HepG2 (cell line): ENCODE results near the gene AK8. TPM values are rescaled to one million over a fixed set of nuclear protein-coding genes. Genes with fewer than 3 reads are reported as not detected.

ENCODE experiments used
- ATAC-seq: fragments of 200-7000 bp; cut with Tn5 transposase; 3 replicates; pipeline ENCODE4 v1.9.1; 2020; ENCODE audit warnings: mild to moderate bottlenecking, moderate library complexity
- BruUV-seq: library from RNA; stranded (reverse); fragments of 400-500 nt; replicated peaks from 2 replicates; lab custom pipeline; 2021; lab: Mats Ljungman, UMichigan
- CTCF ChIA-PET: fragments of 300-600 bp; formaldehyde crosslinking; extraction: SDS; loops from one replicate; lab custom pipeline; 2021; ENCODE audit warnings: low total read pairs, inconsistent platforms, low intra/inter-chr PET ratio; lab: Yijun Ruan, JAX
- POLR2A ChIA-PET: fragments of 350-600 bp; sonication (Branson Sonifier 250); formaldehyde crosslinking; loops from one replicate; lab custom pipeline; 2020; ENCODE audit warnings: antibody characterized with exemption, inconsistent platforms; lab: Yijun Ruan, JAX
- DNase-seq: peaks from one replicate; pipeline ENCODE4 v3.0.0-alpha.2; 2015; ENCODE audit warnings: low spot score
- FAIRE-seq: peaks from 3 replicates; lab custom pipeline; 2011; peaks lifted over from hg19 to GRCh38; lab: Jason Lieb, UNC
- H2AFZ ChIP-seq: one replicate; pipeline ENCODE4 v1.6.1; 2011; ENCODE audit warnings: low read length, inconsistent platforms
- H3K27ac ChIP-seq: fragments of 300-600 bp; 3 replicates; pipeline ENCODE4 v1.8.0; 2011; ENCODE audit warnings: mixed run types, mild to moderate bottlenecking, mixed read lengths, low read length, inconsistent platforms; ENCODE audit not compliant: insufficient read depth; ENCODE audit errors: extremely low read length
- H3K27me3 ChIP-seq, 2 experiments: fragments of 200-600 bp in 1 of 2; 2 replicates in 1 of 2; 3 replicates in 1 of 2; pipeline versions ENCODE4 v1.6.0 to v1.8.0; 2011; ENCODE audit warnings: low read length in 2 of 2, mild to moderate bottlenecking in 2 of 2, moderate library complexity in 2 of 2, inconsistent platforms in 1 of 2; ENCODE audit not compliant: insufficient read depth in 2 of 2, control insufficient read depth in 1 of 2
- H3K36me3 ChIP-seq, 2 experiments: fragments of 200-600 bp in 1 of 2; replicated peaks in 1 of 2; 2 replicates in 1 of 2; 3 replicates in 1 of 2; pipeline versions ENCODE4 v1.5.1 to v1.8.0; 2011; ENCODE audit warnings: low read length in 2 of 2, inconsistent platforms in 1 of 2; ENCODE audit not compliant: insufficient read depth in 2 of 2, control insufficient read depth in 1 of 2
- H3K4me1 ChIP-seq: 2 replicates; pipeline ENCODE4 v1.5.1; 2012; ENCODE audit warnings: low read length, inconsistent platforms; ENCODE audit not compliant: insufficient read depth
- H3K4me2 ChIP-seq: 2 replicates; pipeline ENCODE4 v1.6.0; 2011; ENCODE audit warnings: low read depth, low read length, inconsistent platforms
- H3K4me3 ChIP-seq, 3 experiments: fragments of 200-600 bp in 1 of 3; sonication (generic), shearing (Covaris generic) in 1 of 3; replicated peaks in 1 of 3; 2 replicates each; pipeline ENCODE4 v1.5.1; 2011 to 2016; ENCODE audit warnings: low read length in 3 of 3, inconsistent platforms in 2 of 3, low read depth in 2 of 3, mild to moderate bottlenecking in 2 of 3, control low read depth in 1 of 3, mixed read lengths in 1 of 3; ENCODE audit not compliant: insufficient read depth in 1 of 3
- H3K79me2 ChIP-seq: one replicate; pipeline ENCODE4 v1.6.1; 2011; ENCODE audit warnings: low read length, inconsistent platforms; ENCODE audit not compliant: insufficient read depth
- H3K9ac ChIP-seq: 2 replicates; pipeline ENCODE4 v1.6.0; 2011; ENCODE audit warnings: mild to moderate bottlenecking, low read depth, low read length, inconsistent platforms; ENCODE audit not compliant: insufficient read depth
- H3K9me3 ChIP-seq: 2 replicates; pipeline ENCODE4 v1.5.1; 2012; ENCODE audit warnings: mild to moderate bottlenecking, low read length
- H4K20me1 ChIP-seq: 2 replicates; pipeline ENCODE4 v1.6.0; 2011; ENCODE audit warnings: inconsistent platforms, mild to moderate bottlenecking, low read length, moderate library complexity; ENCODE audit not compliant: insufficient read depth
- ARNT2 ChIP-seq: sonication (generic); formaldehyde crosslinking; IDR thresholded peaks from 2 replicates; pipeline ENCODE4 v1.8.0; 2022; ENCODE audit warnings: mild to moderate bottlenecking, low read depth, missing genetic modification reagents, moderate library complexity
- ELF3 ChIP-seq: IDR thresholded peaks from 2 replicates; pipeline ENCODE4 v1.6.1; 2016; ENCODE audit warnings: missing genetic modification reagents, missing compliant biosample characterization
- HNRNPLL ChIP-seq: fragments of 200-400 bp; formaldehyde crosslinking; IDR thresholded peaks from 2 replicates; pipeline ENCODE4 v1.6.1; 2017; ENCODE audit warnings: mild to moderate bottlenecking, low read depth, low read length; ENCODE audit not compliant: poor library complexity, severe bottlenecking
- IRF2 ChIP-seq: IDR thresholded peaks from 2 replicates; pipeline ENCODE4 v1.6.1; 2018; ENCODE audit warnings: missing genetic modification reagents, missing compliant biosample characterization
- KAT8 ChIP-seq: IDR thresholded peaks from 2 replicates; pipeline ENCODE4 v1.6.1; 2016; ENCODE audit warnings: missing genetic modification reagents, missing compliant biosample characterization
- KMT2A ChIP-seq: sonication (generic); formaldehyde crosslinking; IDR thresholded peaks from 2 replicates; pipeline ENCODE4 v1.4.0; 2020; ENCODE audit warnings: missing genetic modification reagents
- MYC ChIP-seq: sonication (generic); formaldehyde crosslinking; IDR thresholded peaks from 2 replicates; pipeline ENCODE4 v1.9.0; 2021; ENCODE audit warnings: missing genetic modification reagents, borderline replicate concordance
- PHF8 ChIP-seq: sonication (generic); formaldehyde crosslinking; IDR thresholded peaks from 2 replicates; pipeline ENCODE4 v1.5.0; 2020; ENCODE audit warnings: missing genetic modification reagents
- POLR2AphosphoS5 ChIP-seq: IDR thresholded peaks from 2 replicates; pipeline ENCODE4 v1.6.1; 2012; ENCODE audit warnings: low read depth, low read length
- SALL1 ChIP-seq: sonication (generic); formaldehyde crosslinking; IDR thresholded peaks from 2 replicates; pipeline ENCODE4 v1.8.0; 2022; ENCODE audit warnings: mild to moderate bottlenecking, missing genetic modification reagents
- SAP130 ChIP-seq: IDR thresholded peaks from 2 replicates; pipeline ENCODE4 v1.6.1; 2016; ENCODE audit warnings: low read depth
- TAF1 ChIP-seq: sonication (generic); formaldehyde crosslinking; IDR thresholded peaks from 2 replicates; pipeline ENCODE4 v1.4.0; 2020; ENCODE audit warnings: missing genetic modification reagents
- TAF15 ChIP-seq: fragments of 200-400 bp; formaldehyde crosslinking; IDR thresholded peaks from one replicate; pipeline ENCODE4 v1.6.1; 2018; ENCODE audit warnings: mild to moderate bottlenecking, low read depth, low read length; ENCODE audit not compliant: poor library complexity, severe bottlenecking
- ZNF768 ChIP-seq: sonication (generic); formaldehyde crosslinking; IDR thresholded peaks from 2 replicates; pipeline ENCODE4 v1.4.0; 2020; ENCODE audit warnings: missing genetic modification reagents
- WGBS: methylation state at CpG from one replicate; pipeline ENCODE4 v1.1.6; 2017; ENCODE audit warnings: low lambda C conversion rate; 5-methylcytosine and 5-hydroxymethylcytosine counted together
- in situ Hi-C: cut with HindIII; loops from 2 replicates; pipeline ENCODE4 v1.10.0; 2017; ENCODE audit warnings: low pct_unique_long_range_greater_than_20kb; ENCODE audit not compliant: extremely low pct_ligation_motif_present
- intact Hi-C: fragments of 100-400 bp; cut with micrococcal nuclease; formaldehyde crosslinking; loops from one replicate; pipeline ENCODE4 v1.10.0; 2022; ENCODE audit not compliant: unreplicated experiment
- polyA plus RNA-seq, 8 experiments: library from polyadenylated mRNA; depleted of rRNA in 3 of 8; stranded (reverse) in 7 of 8; unstranded in 1 of 8; fragments of >200 nt; fragmentation: Illumina TruSeq in 4 of 8; extraction: Trizol in 4 of 8; gene quantifications; 2 replicates each; pipeline versions ENCODE4 v1.2.1 to v1.2.3, GENCODE V29; 2011 to 2016; ENCODE audit warnings: low read depth in 4 of 8, missing spikeins in 1 of 8, mixed read lengths in 1 of 8; ENCODE audit not compliant: insufficient read depth in 1 of 8
- total RNA-seq, 5 experiments: library from RNA; depleted of rRNA; stranded (reverse); fragments of >200 nt; fragmentation: Illumina TruSeq; extraction: Trizol; gene quantifications; 2 replicates each; pipeline ENCODE4 v1.2.3, GENCODE V29; 2016; ENCODE audit warnings: low read depth in 1 of 5
- TF ChIP-seq, protein P1 (sequence below): sonication (generic); formaldehyde crosslinking; IDR thresholded peaks from 2 replicates; pipeline ENCODE4 v1.4.0; 2020; ENCODE audit warnings: mild to moderate bottlenecking, missing genetic modification reagents

The AK8 gene
- total and polyA plus RNA-seq, 2 of the 13 experiments (the other 11 are each of a cell fraction or from before 2014, with no cell fraction given), result 0.11 TPM; not detected in 1

DNA sequence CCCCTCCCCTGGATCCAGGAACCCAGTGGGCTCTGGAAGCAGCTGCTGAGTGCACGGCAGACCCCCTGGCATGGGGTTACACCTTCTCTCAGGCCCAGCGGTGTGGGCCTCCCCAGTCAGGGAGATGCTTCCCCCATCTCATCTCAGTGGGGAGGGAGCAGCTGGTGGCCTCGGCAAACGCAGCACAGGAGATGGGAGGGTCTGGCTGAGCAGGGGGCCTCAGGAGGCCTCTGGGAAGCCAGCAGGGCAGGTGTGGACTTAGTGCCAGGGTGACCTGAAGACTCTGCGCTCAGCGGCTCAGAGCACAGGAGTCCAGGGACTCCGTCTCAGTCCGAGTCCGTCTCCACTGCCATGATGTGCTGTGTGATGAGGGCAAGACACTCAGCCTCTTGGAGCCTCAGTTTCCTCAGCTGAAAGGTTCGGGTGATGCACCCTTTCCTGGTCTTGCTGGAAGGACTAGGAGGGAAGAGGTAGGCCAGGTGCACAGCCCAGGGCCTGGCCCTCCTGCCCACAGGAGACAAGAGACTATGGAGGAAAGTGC, 107.2 kb downstream of the AK8 start:
- H2AFZ ChIP-seq, result no peak overlapping the region
- H3K9ac ChIP-seq, result no peak overlapping the region
- no peaks in the 10 kb centered on the region for H3K79me2 ChIP-seq
- no peaks in the 10 kb centered on the region for H4K20me1 ChIP-seq
- intact Hi-C loops (no loop called here), in situ Hi-C loops (no loop called here)
- ChIA-PET CTCF (no interaction called here), POLR2A (no interaction called here)
- H3K4me3 ChIP-seq, result peak overlapping the region in 1 of 3 experiments; percentile 88; a peak in 1 of 6 replicates
- no peak for TF ChIP-seq TAF15
- TF ChIP-seq ZNF768 (CRISPR knock-in tag), result 0 out of 2 replicates have a peak, but pooled peaks have one; percentile 0
- BruUV-seq, result no TSS peak
- no peaks in the 10 kb centered on the region; a peak in 1 of 5 replicates for H3K27me3 ChIP-seq
- H3K27ac ChIP-seq, result no peak overlapping the region
- 0 out of 2 replicates have a peak, but pooled peaks cover 7% of the 10 kb centered on the region for H3K9me3 ChIP-seq
- WGBS, result 84% methylated on average over 6 of the region's 10 CpGs
- peaks cover 25% of the 10 kb centered on the region for H3K4me1 ChIP-seq
- ATAC-seq, result no peak
- H3K4me2 ChIP-seq, result peak overlapping the region; percentile 84
- no peaks in the 10 kb centered on the region for H3K36me3 ChIP-seq
- no peak for FAIRE-seq
- no peak for DNase-seq

DNA sequence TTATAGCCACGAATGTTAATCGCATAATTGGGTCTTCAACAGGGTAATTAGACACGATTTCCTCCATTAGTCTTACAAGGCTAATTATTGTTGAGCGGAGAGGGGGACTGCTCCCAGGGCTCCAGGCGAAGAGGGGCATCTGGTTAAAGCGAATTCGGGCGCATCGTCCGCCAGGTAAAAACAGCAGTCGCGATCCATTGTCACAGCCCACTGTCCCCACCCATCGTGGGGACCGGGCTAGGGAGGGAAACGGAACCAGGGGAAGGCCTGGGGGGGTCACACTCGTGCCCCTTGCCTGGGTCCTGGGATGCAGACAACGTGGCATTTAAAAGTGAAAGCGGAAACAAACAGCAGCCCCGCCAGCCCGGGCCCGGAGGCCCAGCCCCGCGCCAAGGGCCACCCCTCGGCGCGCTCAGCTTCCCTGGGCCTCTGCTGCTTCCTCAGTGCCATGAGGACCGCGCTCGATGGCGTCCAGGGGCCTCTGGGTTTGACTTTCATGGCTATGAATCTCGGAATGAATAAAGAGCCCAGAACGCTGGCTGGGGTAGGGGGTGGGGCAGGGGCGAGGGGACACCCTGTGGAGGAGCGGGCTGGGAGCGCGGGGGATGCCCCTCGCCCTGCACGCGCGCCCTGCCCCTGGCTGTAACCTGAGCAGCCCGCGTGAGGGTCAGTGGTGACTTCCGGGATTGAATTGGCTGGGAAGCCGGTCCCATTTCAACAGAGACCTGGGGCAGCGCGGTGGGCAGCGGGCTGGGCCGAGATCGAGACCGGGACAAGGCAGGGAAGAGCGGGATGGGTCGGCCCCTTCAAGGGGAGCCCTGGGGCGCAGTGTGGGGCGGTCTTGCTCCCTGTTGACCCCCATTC, 107.9 kb downstream of the AK8 start:
- ChIA-PET POLR2A (interaction anchor here (0.6 to 0.9 kb wide), 2 partner anchors 29 to 99 kb away, joined by 3 read pairs; no protein-coding TSS in a partner anchor), CTCF (no interaction called here)
- ATAC-seq (peak; percentile 75), DNase-seq (peak; percentile 14), FAIRE-seq (no peak)
- WGBS, result 24% methylated on average over 23 of the region's 54 CpGs
- intact Hi-C loops (no loop called here), in situ Hi-C loops (no loop called here)
- Histone ChIP-seq H3K79me2 (no peaks in the 10 kb centered on the region), H3K4me1 (peaks cover 18% of the 10 kb centered on the region), H3K4me3 (peak overlapping the region; percentile 62 to 88 (median 73)), H3K27me3 (no peaks in the 10 kb centered on the region; a peak in 1 of 5 replicates), H3K9ac (peak overlapping the region; percentile 75), H3K27ac (peak overlapping the region; percentile 31), H3K9me3 (0 out of 2 replicates have a peak, but pooled peaks cover 7% of the 10 kb centered on the region), H4K20me1 (no peaks in the 10 kb centered on the region), H3K4me2 (peak overlapping the region; percentile 84), H2AFZ (peak overlapping the region; percentile 49), H3K36me3 (no peaks in the 10 kb centered on the region)
- BruUV-seq, result no TSS peak
- TF ChIP-seq TAF1 (CRISPR knock-in tag), result 0 out of 2 replicates have a peak, but pooled peaks have one; percentile 53
- peak; percentile 82 for TF ChIP-seq KAT8
- TF ChIP-seq SAP130 (CRISPR knock-in tag), result peak; percentile 54
- TF ChIP-seq, protein P1, sequence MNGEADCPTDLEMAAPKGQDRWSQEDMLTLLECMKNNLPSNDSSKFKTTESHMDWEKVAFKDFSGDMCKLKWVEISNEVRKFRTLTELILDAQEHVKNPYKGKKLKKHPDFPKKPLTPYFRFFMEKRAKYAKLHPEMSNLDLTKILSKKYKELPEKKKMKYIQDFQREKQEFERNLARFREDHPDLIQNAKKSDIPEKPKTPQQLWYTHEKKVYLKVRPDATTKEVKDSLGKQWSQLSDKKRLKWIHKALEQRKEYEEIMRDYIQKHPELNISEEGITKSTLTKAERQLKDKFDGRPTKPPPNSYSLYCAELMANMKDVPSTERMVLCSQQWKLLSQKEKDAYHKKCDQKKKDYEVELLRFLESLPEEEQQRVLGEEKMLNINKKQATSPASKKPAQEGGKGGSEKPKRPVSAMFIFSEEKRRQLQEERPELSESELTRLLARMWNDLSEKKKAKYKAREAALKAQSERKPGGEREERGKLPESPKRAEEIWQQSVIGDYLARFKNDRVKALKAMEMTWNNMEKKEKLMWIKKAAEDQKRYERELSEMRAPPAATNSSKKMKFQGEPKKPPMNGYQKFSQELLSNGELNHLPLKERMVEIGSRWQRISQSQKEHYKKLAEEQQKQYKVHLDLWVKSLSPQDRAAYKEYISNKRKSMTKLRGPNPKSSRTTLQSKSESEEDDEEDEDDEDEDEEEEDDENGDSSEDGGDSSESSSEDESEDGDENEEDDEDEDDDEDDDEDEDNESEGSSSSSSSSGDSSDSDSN (CRISPR knock-in tag), result peak; percentile 38; the same call in 1 of the 2 replicates
- no peak for TF ChIP-seq SALL1 (CRISPR knock-in tag)
- 0 out of 2 replicates have a peak, but pooled peaks have one; percentile 33 for TF ChIP-seq ARNT2 (CRISPR knock-in tag)
- peak; percentile 18 for TF ChIP-seq HNRNPLL
- TF ChIP-seq IRF2 (CRISPR knock-in tag), result peak; percentile 98
- TF ChIP-seq POLR2AphosphoS5, result peak; percentile 42; the same call in 1 of the 2 replicates
- peak; percentile 36; the same call in 1 of the 2 replicates for TF ChIP-seq KMT2A (CRISPR knock-in tag)
- TF ChIP-seq MYC (CRISPR knock-in tag), result peak; percentile 66; the same call in 1 of the 2 replicates
- TF ChIP-seq ELF3 (CRISPR knock-in tag), result peak; percentile 77
- TF ChIP-seq PHF8 (CRISPR knock-in tag), result peak; percentile 78
